A549 (cell line): ENCODE results near the gene CYP2A6. TPM values are rescaled to one million over a fixed set of nuclear protein-coding genes. Genes with fewer than 3 reads are reported as not detected.

Experiments
- ATAC-seq, 2 experiments: fragments of 200-7000 bp in 1 of 2; fragments of >200 bp in 1 of 2; cut with Nextera tagmentation in 1 of 2; cut with Tn5 transposase in 1 of 2; 3 replicates each; pipeline versions ENCODE4 v1.8.0 to v1.9.1; 2018 to 2020; ENCODE audit warnings: mild to moderate bottlenecking in 1 of 2, moderate library complexity in 1 of 2
- CTCF ChIA-PET: fragments of 300-600 bp; sonication (Branson Sonifier 250); formaldehyde crosslinking; extraction: SDS; loops from one replicate; lab custom pipeline; 2021; ENCODE audit warnings: antibody characterized with exemption, inconsistent platforms; lab: Yijun Ruan, JAX
- POLR2A ChIA-PET: fragments of 350-600 bp; formaldehyde crosslinking; extraction: SDS; loops from one replicate; lab custom pipeline; 2021; ENCODE audit warnings: antibody characterized with exemption, inconsistent platforms; lab: Yijun Ruan, JAX
- DNase-seq, 2 experiments: peaks; one replicate each; pipeline versions ENCODE4 v3.0.0 to v3.0.0-alpha.2; 2011 to 2016; ENCODE audit warnings: low read depth in 1 of 2, low spot score in 1 of 2
- FAIRE-seq: peaks from 2 replicates; lab custom pipeline; 2011; peaks lifted over from hg19 to GRCh38; lab: Jason Lieb, UNC
- H3K27ac ChIP-seq, 2 experiments: fragments of >200 bp; sonication (Bioruptor Twin); formaldehyde crosslinking; 3 replicates each; pipeline ENCODE4 v1.5.1; 2016 to 2017
- H3K4me1 ChIP-seq: fragments of >200 bp; sonication (Bioruptor Twin); formaldehyde crosslinking; 3 replicates; pipeline ENCODE4 v1.6.1; 2016
- H3K4me2 ChIP-seq: fragments of >200 bp; sonication (Bioruptor Twin); formaldehyde crosslinking; 3 replicates; pipeline ENCODE4 v1.6.1; 2016
- H3K4me3 ChIP-seq: fragments of >200 bp; sonication (Bioruptor Twin); formaldehyde crosslinking; 3 replicates; pipeline ENCODE4 v1.5.1; 2016
- H3K9me3 ChIP-seq: fragments of >200 bp; sonication (Bioruptor Twin); formaldehyde crosslinking; 3 replicates; pipeline ENCODE4 v1.6.1; 2016
- CEBPB ChIP-seq, 2 experiments: fragments of >200 bp in 1 of 2; sonication (Bioruptor Twin) in 1 of 2; formaldehyde crosslinking in 1 of 2; IDR thresholded peaks; 2 replicates each; pipeline ENCODE4 v1.6.1; 2012 to 2016
- CHD4 ChIP-seq: fragments of 200-600 bp; sonication (generic); IDR thresholded peaks from 2 replicates; pipeline ENCODE4 v1.6.1; 2016; ENCODE audit warnings: antibody characterized with exemption, mild to moderate bottlenecking, borderline replicate concordance
- EHF ChIP-seq: fragments of 250-450 bp; sonication (Bioruptor Pico); IDR thresholded peaks from 2 replicates; pipeline ENCODE4 v1.5.0; 2020; ENCODE audit warnings: mild to moderate bottlenecking
- EHMT2 ChIP-seq: fragments of 200-600 bp; sonication (generic); IDR thresholded peaks from 2 replicates; pipeline ENCODE4 v1.6.1; 2016; ENCODE audit warnings: antibody characterized with exemption, low read depth, mild to moderate bottlenecking, moderate library complexity
- FOSB ChIP-seq: fragments of 250-450 bp; sonication (Bioruptor Pico); IDR thresholded peaks from 2 replicates; pipeline ENCODE4 v1.5.0; 2020; ENCODE audit warnings: mild to moderate bottlenecking, moderate library complexity
- GATA3 ChIP-seq: IDR thresholded peaks from 2 replicates; pipeline ENCODE4 v1.6.1; 2012; ENCODE audit warnings: borderline replicate concordance
- HMGXB4 ChIP-seq: fragments of 250-450 bp; sonication (Bioruptor Pico); IDR thresholded peaks from 2 replicates; pipeline ENCODE4 v1.5.0; 2021; ENCODE audit warnings: mild to moderate bottlenecking, moderate library complexity, borderline replicate concordance
- HOXB13 ChIP-seq: fragments of 250-450 bp; sonication (Bioruptor Pico); IDR thresholded peaks from 2 replicates; pipeline ENCODE4 v1.5.0; 2020; ENCODE audit warnings: low read depth, mild to moderate bottlenecking, moderate library complexity
- HOXB5 ChIP-seq: fragments of 250-450 bp; sonication (Bioruptor Pico); IDR thresholded peaks from 2 replicates; pipeline ENCODE4 v1.5.0; 2020; ENCODE audit warnings: mild to moderate bottlenecking, moderate library complexity
- MAZ ChIP-seq: fragments of 150-350 bp; IDR thresholded peaks from 2 replicates; pipeline ENCODE4 v1.6.1; 2014; ENCODE audit warnings: antibody characterized with exemption, low read depth, low read length, borderline replicate concordance
- NPAS2 ChIP-seq: fragments of 250-450 bp; sonication (Bioruptor Pico); IDR thresholded peaks from 2 replicates; pipeline ENCODE4 v1.8.0; 2022; ENCODE audit warnings: mild to moderate bottlenecking, moderate library complexity, borderline replicate concordance
- PHF8 ChIP-seq: fragments of 200-600 bp; sonication (generic); IDR thresholded peaks from 2 replicates; pipeline ENCODE4 v1.6.1; 2016; ENCODE audit warnings: low read depth, mild to moderate bottlenecking, antibody characterized with exemption, moderate library complexity, borderline replicate concordance
- POLR2A ChIP-seq: IDR thresholded peaks from 2 replicates; pipeline ENCODE4 v1.6.1; 2012; ENCODE audit warnings: mild to moderate bottlenecking, low read length
- RFX5 ChIP-seq: fragments of 450-650 bp; IDR thresholded peaks from 2 replicates; pipeline ENCODE4 v1.7.1; 2014; ENCODE audit warnings: antibody characterized with exemption, mild to moderate bottlenecking, moderate library complexity
- RNF2 ChIP-seq: fragments of 200-600 bp; sonication (generic); IDR thresholded peaks from 2 replicates; pipeline ENCODE4 v1.6.1; 2016; ENCODE audit warnings: low read depth, mild to moderate bottlenecking, antibody characterized with exemption, moderate library complexity, borderline replicate concordance
- SREBF2 ChIP-seq: fragments of 450-650 bp; IDR thresholded peaks from 2 replicates; pipeline ENCODE4 v1.6.1; 2014; ENCODE audit warnings: mild to moderate bottlenecking, moderate library complexity
- WGBS: methylation state at CpG from one replicate; pipeline ENCODE4 v1.1.6; 2017; ENCODE audit errors: missing lambda C conversion rate; 5-methylcytosine and 5-hydroxymethylcytosine counted together
- polyA plus RNA-seq, 4 experiments: library from polyadenylated mRNA; depleted of rRNA in 3 of 4; stranded (reverse); fragments of >200 nt; fragmentation: RNase III in 1 of 4; extraction: RNeasy Plus Mini Kit Qiagen cat#74134 plus additional on column Dnase treatment in 1 of 4; gene quantifications; 2 replicates in 3 of 4; 3 replicates in 1 of 4; pipeline ENCODE4 v1.2.3, GENCODE V29; 2011 to 2017
- TF ChIP-seq, protein P1 (sequence below): fragments of 150-350 bp; IDR thresholded peaks from 2 replicates; pipeline ENCODE4 v1.6.1; 2014; ENCODE audit warnings: low read depth, mild to moderate bottlenecking, low read length
- TF ChIP-seq, protein P2 (sequence below): fragments of >200 bp; sonication (Bioruptor Twin); formaldehyde crosslinking; IDR thresholded peaks from 3 replicates; pipeline ENCODE4 v1.6.1; 2016
- TF ChIP-seq, protein P3 (sequence below): fragments of 250-450 bp; sonication (Bioruptor Pico); IDR thresholded peaks from 2 replicates; pipeline ENCODE4 v1.5.0; 2020; ENCODE audit warnings: low read depth, mild to moderate bottlenecking, moderate library complexity
- TF ChIP-seq, protein P4 (sequence below): IDR thresholded peaks from 2 replicates; pipeline ENCODE4 v1.6.1; 2012

The CYP2A6 gene
- polyA plus RNA-seq, 2 of the 4 experiments (the other 2 are of a cell fraction) = not detected

DNA sequence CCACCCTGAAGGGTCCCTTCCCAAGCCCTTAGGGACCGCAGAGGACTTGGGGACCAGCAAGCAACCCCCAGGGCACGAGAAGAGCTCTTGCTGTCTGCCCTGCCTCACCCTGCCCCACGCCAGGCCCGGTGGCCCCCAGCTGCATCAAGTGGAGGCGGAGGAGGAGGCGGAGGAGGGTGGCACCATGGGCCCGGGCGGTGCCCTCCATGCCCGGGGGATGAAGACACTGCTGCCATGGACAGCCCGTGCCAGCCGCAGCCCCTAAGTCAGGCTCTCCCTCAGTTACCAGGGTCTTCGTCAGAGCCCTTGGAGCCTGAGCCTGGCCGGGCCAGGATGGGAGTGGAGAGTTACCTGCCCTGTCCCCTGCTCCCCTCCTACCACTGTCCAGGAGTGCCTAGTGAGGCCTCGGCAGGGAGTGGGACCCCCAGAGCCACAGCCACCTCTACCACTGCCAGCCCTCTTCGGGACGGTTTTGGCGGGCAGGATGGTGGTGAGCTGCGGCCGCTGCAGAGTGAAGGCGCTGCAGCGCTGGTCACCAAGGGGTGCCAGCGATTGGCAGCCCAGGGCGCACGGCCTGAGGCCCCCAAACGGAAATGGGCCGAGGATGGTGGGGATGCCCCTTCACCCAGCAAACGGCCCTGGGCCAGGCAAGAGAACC is 49.8 kb downstream of the CYP2A6 start:
- FAIRE-seq (no peak), ATAC-seq (no peak), DNase-seq (no peak)
- Histone ChIP-seq H3K4me3 (peak overlapping the region; percentile 84), H3K4me1 (peaks cover 55% of the 10 kb centered on the region), H3K27ac (peak overlapping the region; percentile 95 to 96), H3K9me3 (no peaks in the 10 kb centered on the region), H3K4me2 (peak overlapping the region; percentile 96)
- CTCF ChIA-PET = interaction anchor here (0.8 to 15.7 kb wide), 7 partner anchors 13 to 344 kb away, joined by 3 to 162 read pairs (median 23); partner anchors contain the start of gene RAB4B
- 89% methylated on average over 27 of the region's 27 CpGs for WGBS
- no peak for TF ChIP-seq HMGXB4 (CRISPR knock-in tag)
- no peak for TF ChIP-seq HOXB13 (CRISPR knock-in tag)
- no peak for TF ChIP-seq POLR2A
- no peak for TF ChIP-seq RNF2
- no peak for TF ChIP-seq FOSB
- TF ChIP-seq SREBF2 = no peak
- TF ChIP-seq, protein P1, sequence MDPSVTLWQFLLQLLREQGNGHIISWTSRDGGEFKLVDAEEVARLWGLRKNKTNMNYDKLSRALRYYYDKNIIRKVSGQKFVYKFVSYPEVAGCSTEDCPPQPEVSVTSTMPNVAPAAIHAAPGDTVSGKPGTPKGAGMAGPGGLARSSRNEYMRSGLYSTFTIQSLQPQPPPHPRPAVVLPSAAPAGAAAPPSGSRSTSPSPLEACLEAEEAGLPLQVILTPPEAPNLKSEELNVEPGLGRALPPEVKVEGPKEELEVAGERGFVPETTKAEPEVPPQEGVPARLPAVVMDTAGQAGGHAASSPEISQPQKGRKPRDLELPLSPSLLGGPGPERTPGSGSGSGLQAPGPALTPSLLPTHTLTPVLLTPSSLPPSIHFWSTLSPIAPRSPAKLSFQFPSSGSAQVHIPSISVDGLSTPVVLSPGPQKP = no peak
- TF ChIP-seq GATA3 = no peak
- TF ChIP-seq CEBPB (IDR thresholded peaks at IDR 0.05) = no peak
- no peak for TF ChIP-seq MAZ
- no peak for TF ChIP-seq RFX5
- no peak for TF ChIP-seq NPAS2 (CRISPR knock-in tag)
- TF ChIP-seq PHF8 = no peak
- TF ChIP-seq, protein P2, sequence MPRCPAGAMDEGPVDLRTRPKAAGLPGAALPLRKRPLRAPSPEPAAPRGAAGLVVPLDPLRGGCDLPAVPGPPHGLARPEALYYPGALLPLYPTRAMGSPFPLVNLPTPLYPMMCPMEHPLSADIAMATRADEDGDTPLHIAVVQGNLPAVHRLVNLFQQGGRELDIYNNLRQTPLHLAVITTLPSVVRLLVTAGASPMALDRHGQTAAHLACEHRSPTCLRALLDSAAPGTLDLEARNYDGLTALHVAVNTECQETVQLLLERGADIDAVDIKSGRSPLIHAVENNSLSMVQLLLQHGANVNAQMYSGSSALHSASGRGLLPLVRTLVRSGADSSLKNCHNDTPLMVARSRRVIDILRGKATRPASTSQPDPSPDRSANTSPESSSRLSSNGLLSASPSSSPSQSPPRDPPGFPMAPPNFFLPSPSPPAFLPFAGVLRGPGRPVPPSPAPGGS = no peak
- no peak for TF ChIP-seq EHF (CRISPR knock-in tag)
- TF ChIP-seq, protein P3, sequence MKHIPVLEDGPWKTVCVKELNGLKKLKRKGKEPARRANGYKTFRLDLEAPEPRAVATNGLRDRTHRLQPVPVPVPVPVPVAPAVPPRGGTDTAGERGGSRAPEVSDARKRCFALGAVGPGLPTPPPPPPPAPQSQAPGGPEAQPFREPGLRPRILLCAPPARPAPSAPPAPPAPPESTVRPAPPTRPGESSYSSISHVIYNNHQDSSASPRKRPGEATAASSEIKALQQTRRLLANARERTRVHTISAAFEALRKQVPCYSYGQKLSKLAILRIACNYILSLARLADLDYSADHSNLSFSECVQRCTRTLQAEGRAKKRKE (CRISPR knock-in tag) = no peak
- no peak for TF ChIP-seq CHD4
- no peak for TF ChIP-seq HOXB5 (CRISPR knock-in tag)
- TF ChIP-seq, protein P4, sequence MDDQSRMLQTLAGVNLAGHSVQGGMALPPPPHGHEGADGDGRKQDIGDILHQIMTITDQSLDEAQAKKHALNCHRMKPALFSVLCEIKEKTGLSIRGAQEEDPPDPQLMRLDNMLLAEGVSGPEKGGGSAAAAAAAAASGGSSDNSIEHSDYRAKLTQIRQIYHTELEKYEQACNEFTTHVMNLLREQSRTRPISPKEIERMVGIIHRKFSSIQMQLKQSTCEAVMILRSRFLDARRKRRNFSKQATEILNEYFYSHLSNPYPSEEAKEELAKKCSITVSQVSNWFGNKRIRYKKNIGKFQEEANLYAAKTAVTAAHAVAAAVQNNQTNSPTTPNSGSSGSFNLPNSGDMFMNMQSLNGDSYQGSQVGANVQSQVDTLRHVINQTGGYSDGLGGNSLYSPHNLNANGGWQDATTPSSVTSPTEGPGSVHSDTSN = no peak
- no peak for TF ChIP-seq EHMT2
- POLR2A ChIA-PET = interaction anchor here (0.6 to 1.5 kb wide), 3 partner anchors 23 to 404 kb away, joined by 3 to 7 read pairs (median 6); partner anchors contain the start of genes ACTMAP and RAB4B
